HEK293T (cell line): ENCODE results near the gene ELF1.

Source experiments
- BHLHE40 ChIP-seq: fragments of 450-650 bp; IDR thresholded peaks from 2 replicates; pipeline ENCODE4 v1.6.1; 2016; ENCODE audit warnings: mild to moderate bottlenecking, moderate library complexity, borderline replicate concordance
- FOXK2 ChIP-seq: fragments of 450-650 bp; IDR thresholded peaks from 2 replicates; pipeline ENCODE4 v1.6.1; 2016; ENCODE audit warnings: mild to moderate bottlenecking
- FOXM1 ChIP-seq: fragments of 450-650 bp; IDR thresholded peaks from 2 replicates; pipeline ENCODE4 v1.6.1; 2017; ENCODE audit warnings: mild to moderate bottlenecking, borderline replicate concordance
- HDGF ChIP-seq: fragments of 450-650 bp; IDR thresholded peaks from 2 replicates; pipeline ENCODE4 v1.6.1; 2017; ENCODE audit warnings: antibody characterized with exemption, borderline replicate concordance
- L3MBTL2 ChIP-seq: fragments of 450-650 bp; conservative IDR thresholded peaks from 2 replicates; pipeline ENCODE4 v1.6.1; 2016; ENCODE audit warnings: mild to moderate bottlenecking
- LEF1 ChIP-seq: fragments of 450-650 bp; IDR thresholded peaks from 2 replicates; pipeline ENCODE4 v1.6.1; 2017; ENCODE audit warnings: mild to moderate bottlenecking, borderline replicate concordance
- NFRKB ChIP-seq: fragments of 450-650 bp; IDR thresholded peaks from 2 replicates; pipeline ENCODE4 v1.6.1; 2016; ENCODE audit warnings: mild to moderate bottlenecking, moderate library complexity
- SP1 ChIP-seq: fragments of 450-650 bp; IDR thresholded peaks from 2 replicates; pipeline ENCODE4 v1.6.1; 2017
- SUZ12 ChIP-seq: fragments of 450-650 bp; IDR thresholded peaks from 2 replicates; pipeline ENCODE4 v1.6.1; 2016; ENCODE audit warnings: mild to moderate bottlenecking
- TARDBP ChIP-seq: fragments of 450-650 bp; IDR thresholded peaks from 2 replicates; pipeline ENCODE4 v1.6.1; 2016
- ZNF384 ChIP-seq: fragments of 450-650 bp; IDR thresholded peaks from 2 replicates; pipeline ENCODE4 v1.6.1; 2016

DNA sequence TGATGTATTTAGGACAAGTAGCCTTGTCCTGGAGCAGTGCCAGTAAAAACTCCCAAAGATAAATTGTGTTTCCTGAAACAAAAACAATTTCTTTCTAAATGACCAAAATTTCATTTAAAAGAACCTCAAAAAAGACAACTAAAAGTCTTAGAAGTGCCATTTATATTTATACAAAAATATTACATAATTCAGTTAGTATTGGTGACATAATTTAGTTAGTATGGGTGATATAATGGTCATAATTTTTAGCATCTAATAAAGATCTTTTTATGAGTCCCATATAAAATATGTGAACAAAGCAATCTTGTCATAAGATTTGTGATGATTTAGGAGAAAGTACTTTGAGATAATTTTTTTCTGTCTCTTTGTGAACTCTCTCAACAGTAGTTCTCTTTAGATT is 76.0 kb downstream of the ELF1 start:
- TF ChIP-seq ZNF384 (no peak), FOXK2 (no peak), TARDBP (no peak), SUZ12 (no peak), NFRKB (no peak), SP1 (no peak), BHLHE40 (no peak), LEF1 (no peak), L3MBTL2 (no peak), HDGF (no peak), FOXM1 (no peak)
